NCI-H82 (cell line): ENCODE measurements around the gene IL17RB.

Source experiments
- DNase-seq: peaks from one replicate; lab custom pipeline; 2025; lab: John Stamatoyannopoulos, UW

IL17RB gene

GRCh38 chr3:53811143-53811927, 35.0 kb upstream of the IL17RB start:
- no peak for DNase-seq

DNA sequence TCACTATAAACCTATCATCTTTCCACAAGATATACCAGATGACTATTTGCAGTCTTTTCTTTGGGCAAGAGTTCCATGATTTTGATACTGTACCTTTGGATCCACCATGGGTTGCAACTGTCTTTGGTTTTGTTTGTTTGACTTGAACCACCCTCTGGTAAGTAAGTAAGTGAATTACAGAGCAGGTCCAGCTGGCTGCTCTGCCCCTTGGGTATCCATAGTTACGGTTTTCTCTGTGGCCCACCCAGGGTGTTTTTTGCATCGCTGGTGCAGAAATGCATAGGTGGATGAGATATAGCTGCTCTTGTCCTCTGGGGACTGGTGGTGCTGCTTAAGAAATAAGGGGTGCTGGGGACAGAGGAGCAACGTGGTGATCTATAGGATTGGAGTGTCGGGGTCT, 33.9 kb upstream of the IL17RB start:
- no peak for DNase-seq

DNA sequence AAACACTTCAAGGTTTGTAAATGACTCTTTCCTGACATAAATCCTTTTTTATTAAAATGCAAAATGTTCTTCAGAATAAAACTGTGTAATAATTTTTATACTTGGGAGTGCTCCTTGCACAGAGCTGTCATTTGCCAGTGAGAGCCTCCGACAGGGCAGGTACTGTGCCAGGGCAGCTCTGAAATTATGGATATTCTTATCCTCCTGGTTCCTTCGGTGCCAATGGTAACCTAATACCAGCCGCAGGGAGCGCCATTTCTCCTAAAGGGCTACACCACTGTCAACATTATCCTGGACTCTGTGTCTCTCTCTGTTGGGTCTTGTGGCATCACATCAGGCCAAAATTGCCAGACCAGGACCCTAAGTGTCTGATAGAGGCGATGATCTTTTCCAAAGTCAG, 33.1 kb upstream of the IL17RB start:
- DNase-seq = no peak

GRCh38 chr3:53813876-53814275, 32.5 kb upstream of the IL17RB start:
- DNase-seq = no peak

GRCh38 chr3:53815067-53815466, 31.3 kb upstream of the IL17RB start:
- DNase-seq = no peak

DNA sequence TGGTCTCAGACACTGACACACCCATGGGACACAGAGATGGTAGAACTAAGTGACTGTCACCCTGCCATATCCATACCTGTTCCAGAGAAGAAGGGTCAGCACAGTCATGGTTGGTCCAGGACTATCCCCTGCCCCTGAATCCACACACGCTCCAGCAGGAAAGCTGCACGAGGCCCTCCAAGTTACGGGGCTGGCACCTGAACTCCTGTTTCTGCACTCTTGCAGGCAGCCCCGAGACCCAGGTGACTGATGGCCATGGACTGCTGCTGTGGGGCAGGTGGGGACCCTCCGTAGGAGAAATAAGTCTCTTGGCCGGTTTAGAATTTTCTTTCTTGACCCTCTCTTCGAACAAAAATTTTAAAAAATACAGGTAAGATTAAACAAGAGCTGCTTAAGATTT, 30.7 kb upstream of the IL17RB start:
- no peak for DNase-seq

GRCh38 chr3:53816425-53816824, 29.9 kb upstream of the IL17RB start:
- DNase-seq = no peak

DNA sequence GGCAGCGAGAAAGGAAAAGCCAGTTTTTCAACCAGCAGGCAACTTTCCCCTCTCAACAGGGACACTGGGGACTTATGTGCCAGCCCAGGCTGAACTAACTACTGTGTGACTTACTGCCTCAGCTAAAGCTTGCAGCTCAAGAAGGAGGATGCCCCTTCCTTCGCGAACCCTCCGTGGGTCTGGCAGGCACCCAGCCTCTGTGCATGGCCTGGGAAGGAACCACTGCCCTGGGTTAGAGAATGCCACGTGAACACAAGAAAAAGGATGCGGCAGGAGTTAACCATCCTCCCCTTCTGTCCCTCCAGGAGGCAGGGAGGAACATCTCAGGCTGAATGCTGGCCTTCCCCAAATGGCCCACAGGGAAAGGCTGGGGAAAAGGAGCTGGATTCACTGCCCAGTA, 29.2 kb upstream of the IL17RB start:
- DNase-seq = no peak

DNA sequence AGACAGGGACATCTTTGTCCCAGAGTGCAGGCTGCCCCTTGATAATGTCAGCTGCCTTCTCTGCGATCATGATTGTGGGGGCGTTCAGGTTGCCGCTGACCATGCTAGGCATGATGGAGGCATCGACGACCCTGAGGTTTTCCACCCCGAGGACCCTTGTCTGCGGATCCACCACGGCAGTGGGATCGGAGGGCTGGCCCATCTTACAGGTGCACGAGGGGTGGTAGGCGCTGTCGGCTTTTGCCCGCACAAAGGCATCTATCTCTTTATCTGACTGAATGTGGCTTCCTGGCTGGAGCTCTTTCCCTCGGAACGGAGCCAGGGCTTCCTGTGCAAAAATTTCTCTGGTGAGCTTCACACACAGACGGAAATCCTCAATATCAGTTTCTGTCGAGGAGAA, 28.6 kb upstream of the IL17RB start:
- no peak for DNase-seq

DNA sequence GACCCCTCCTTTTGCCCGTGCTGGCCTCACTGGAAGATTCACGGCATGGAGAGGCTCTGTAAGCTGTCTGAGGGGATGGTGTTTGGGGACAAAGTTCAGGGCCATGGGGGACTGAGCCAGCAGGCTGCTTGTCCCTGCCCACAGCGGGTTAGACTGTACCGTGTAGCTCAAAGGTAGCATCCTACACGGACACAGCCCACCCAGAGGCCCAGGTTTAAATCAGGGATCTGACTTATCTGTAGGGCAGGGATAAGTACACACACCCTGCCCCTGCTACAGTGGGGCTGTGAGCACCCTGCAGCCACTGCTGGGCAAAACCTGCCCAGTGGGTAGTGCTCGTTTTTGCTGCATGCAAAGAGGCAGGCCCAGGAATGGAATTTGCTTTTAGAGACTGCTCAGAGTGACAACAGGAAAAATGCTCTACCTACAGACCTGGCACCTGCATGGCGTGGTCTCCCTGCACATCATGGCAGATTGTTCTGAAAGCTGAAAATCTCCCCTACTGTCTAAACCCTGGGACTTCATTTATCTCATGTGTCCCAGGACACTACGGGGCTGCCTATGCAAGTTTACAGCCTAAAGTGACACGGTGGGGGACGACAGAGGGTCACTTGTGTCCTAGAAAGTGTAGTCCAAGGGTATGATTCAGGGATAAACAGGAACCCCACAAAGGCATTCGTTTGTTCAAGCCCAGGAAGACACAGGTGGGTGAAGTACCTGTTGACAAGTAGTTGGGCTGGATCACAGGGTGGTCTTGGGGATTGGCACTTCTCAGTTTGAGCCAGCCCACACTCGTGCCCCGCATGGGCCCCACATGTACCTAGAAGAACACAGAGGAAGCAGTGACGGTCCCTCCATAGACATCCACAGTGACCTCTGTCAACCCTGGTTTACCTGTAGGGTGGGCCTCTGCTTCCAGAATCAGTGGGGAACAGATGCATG, 27.9 kb upstream of the IL17RB start:
- no peak for DNase-seq

DNA sequence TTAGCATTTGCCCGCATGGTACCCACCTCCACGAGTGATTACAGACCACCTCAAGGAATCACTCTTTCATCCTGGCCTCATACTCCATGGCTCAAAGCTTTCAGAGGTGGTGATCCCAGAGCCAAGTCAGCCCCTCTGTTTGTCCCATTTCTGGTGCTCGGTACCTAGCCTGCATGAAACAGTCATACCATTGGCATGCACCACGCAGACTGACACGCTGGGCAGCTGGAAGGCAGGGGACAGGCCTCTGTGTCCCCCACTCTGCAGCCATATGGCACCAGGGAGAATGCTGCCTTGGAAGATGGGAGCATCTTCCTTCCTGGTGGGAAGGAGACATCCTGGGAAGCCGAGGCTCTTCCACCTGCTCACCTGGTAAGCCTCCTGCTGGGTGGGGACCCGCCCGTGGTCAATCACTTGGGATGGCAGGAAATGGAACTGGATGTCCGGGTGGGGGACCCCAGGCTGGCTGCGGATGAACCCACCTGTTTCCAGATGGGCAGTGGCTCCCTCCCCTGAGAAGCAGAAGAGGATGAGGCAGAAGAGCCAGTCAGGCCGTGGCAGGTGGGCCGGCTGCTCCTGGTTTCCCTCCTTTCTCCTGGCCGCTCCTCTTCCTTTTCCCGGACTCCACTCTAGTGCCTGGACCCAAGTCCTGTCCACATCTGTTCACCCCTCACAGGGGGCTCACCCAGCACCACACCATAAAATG, 27.1 kb upstream of the IL17RB start:
- no peak for DNase-seq

- no peak for DNase-seq
Observed at GRCh38 chr3:53820084-53820483, 26.3 kb upstream of the IL17RB start.

DNA sequence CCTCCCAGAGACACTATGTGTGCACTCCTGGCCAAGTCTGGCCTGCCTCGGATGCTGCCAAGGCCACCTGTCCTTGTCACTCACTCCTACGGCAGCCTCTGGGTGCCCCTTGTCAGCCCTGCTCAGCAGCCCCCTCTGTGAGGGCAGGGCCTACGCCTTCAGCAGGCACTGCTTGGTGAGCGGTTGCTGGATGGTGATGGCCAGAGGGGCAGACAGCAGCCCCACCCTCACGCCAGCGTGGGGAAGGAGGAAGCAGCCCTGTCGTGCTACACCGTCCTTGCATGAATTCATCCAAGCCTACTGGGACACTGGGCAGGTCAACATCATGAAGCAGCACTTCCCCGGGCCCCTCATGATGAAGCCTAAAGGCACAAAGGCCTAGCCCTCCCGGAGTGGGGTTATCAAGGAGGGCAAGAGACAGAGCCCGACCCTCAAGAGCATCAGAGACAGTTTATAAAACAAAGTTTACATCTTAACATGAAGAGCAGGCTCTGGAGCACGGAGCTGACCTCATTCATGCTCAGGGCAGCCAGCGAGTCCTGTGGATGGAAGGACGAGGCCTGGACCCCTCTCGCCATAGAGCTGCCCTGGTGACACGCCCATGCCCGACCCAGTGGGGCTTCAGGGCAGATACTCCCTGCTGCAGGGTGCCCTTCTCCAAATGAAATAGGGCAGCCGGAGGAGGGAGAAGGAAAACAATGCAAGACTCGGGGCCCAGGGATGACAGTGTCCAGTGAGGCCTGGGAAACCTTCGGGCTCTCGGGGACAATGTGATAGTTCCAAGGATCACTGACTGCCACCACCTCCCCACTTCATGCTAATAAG, 25.4 kb upstream of the IL17RB start:
- no peak for DNase-seq

GRCh38 chr3:53821631-53822121, 24.7 kb upstream of the IL17RB start:
- DNase-seq = no peak

DNA sequence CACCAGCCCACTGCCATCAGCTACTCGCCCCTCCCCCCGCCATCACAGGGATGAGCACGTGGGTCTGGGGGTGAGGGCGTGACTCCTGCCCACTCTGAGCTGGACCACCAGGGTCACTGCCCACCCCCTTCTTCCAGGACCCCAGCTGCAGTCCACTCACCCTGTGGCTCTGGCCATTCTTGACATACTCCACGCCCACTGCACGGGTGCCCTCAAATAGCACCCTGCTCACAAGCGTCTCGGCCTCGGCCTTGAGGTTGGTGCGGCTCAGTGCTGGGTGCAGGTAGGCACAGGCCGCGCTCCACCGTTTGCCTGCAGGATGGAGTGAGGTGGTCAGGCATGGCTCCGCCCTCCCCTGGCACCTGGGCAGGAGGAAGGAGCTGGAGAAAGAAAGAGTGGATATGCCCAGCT, 24.0 kb upstream of the IL17RB start:
- DNase-seq = no peak

DNA sequence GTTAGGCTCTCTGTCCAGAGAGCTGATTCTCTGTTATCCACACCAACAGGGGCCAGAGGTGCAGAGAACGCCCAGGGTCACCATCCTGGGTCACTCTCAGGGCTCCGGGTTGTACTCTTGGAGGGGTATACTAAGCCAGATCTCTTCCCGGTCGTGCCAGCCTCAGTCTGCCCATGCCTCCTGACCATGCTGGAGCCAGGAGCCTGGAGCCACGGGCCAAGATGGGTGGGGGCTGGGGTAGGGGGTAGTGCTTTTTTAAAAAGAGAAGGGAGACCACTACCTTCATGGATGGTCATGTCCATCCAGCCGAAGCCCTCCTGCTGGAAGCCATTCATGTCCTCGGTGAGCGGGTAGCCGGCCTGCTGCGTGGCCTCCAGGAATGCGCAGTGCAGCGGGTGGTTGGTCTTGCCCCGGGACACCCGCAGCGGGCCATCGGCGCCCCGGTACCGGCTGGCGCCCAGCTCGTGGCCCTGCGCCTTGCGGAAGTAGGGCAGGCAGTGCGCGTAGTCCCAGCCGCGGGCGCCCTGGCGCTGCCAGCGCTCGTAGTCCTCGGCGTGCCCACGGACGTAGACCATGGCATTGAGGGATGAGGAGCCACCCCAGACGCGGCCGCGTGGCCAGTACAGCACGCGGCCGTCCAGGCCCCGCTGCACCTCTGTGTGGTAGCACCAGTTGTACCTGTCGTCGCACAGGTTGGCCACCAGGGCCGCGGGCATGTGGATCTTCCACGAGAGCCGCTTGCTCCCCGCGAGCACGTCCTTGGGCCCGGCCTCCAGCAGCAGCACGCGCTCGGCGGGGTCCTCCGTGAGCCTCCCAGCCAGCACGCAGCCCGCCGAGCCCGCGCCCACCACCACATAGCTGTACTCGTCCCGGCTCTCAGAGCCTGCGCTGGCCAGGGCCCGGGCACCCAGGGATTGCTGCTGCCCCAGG, 23.1 kb upstream of the IL17RB start:
- DNase-seq = no peak

- DNase-seq = no peak
Observed at GRCh38 chr3:53823956-53824657, 22.3 kb upstream of the IL17RB start.

- DNase-seq = no peak
Observed at GRCh38 chr3:53824795-53825194, 21.6 kb upstream of the IL17RB start.

GRCh38 chr3:53826048-53826447, 20.3 kb upstream of the IL17RB start:
- DNase-seq = no peak

DNA sequence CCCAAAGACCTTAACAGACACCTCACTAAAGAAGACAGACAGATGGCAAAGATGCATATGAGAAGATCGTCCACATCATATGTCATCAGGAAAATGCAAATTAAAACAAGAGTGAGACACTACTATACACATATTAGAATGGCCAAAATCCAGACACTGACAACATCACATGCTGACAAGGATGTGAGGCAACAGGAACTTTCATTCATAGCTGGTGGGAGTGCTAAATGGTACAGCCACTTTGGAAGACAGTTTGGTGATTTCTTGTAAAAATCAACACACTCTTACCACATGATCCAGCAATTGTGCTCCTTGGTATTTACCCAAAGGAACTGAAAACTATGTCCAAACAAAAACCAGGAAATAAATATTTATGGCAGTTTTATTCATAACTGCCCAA, 17.8 kb upstream of the IL17RB start:
- DNase-seq = no peak
